ENCODE results near the gene MRNIP.

DNA sequence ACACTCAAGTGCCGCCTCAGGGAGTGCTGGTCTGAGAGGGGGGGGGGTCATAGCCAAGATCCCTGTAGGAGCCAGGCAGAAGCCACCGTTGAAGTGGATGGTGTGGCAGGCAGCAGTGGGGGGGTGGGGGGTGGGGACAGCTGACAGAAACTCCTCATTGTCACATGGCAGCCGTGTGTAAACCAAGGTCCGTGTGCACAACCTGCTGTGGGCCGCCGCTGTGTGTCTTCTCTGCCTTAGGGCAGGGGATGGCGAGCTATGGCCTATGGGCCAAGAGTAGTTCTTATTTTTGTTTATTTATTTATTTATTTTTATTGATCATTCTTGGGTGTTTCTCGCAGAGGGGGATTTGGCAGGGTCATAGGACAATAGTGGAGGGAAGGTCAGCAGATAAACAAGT lies 24.5 kb downstream of the MRNIP start:
- TF ChIP-seq, protein P1, sequence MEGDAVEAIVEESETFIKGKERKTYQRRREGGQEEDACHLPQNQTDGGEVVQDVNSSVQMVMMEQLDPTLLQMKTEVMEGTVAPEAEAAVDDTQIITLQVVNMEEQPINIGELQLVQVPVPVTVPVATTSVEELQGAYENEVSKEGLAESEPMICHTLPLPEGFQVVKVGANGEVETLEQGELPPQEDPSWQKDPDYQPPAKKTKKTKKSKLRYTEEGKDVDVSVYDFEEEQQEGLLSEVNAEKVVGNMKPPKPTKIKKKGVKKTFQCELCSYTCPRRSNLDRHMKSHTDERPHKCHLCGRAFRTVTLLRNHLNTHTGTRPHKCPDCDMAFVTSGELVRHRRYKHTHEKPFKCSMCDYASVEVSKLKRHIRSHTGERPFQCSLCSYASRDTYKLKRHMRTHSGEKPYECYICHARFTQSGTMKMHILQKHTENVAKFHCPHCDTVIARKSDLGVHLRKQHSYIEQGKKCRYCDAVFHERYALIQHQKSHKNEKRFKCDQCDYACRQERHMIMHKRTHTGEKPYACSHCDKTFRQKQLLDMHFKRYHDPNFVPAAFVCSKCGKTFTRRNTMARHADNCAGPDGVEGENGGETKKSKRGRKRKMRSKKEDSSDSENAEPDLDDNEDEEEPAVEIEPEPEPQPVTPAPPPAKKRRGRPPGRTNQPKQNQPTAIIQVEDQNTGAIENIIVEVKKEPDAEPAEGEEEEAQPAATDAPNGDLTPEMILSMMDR (IDR thresholded peaks at IDR 0.05) = no peak
- no peak for TF ChIP-seq POLR2A (IDR thresholded peaks at IDR 0.05)

Data from gastroesophageal sphincter (tissue), 3 donors.